Astrocyte (in vitro differentiated cells and primary cell): ENCODE results near the gene FAM151B.

Experiments used
- EZH2 ChIP-seq: IDR thresholded peaks from 2 replicates; pipeline ENCODE4 v1.6.1; 2012; ENCODE audit warnings: mild to moderate bottlenecking, low read length, inconsistent platforms; ENCODE audit not compliant: insufficient read depth
- TF ChIP-seq, protein P1 (sequence below): IDR thresholded peaks from 2 replicates; pipeline ENCODE4 v1.5.1; 2011; ENCODE audit warnings: low read depth, mild to moderate bottlenecking, inconsistent platforms, low read length, moderate library complexity; ENCODE audit not compliant: insufficient read depth

DNA sequence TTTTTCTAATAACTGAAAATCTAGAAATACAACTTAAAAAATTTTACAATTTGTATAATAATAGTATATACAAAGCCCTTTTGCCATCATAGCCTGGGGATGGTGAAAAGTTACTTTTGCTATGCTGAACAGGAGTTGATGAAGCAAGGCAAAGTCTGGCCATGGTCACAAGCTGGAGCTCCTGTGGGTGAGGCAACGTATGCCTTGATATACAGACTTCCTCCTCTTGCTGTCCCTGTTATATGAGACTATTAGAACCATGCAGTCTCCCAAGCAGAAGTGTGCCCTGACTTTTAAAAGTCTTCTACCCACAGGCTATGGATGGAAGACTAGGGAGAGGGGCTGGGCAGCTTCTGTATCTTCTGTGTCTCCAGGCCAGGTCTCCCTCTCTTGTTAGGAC lies 15.7 kb downstream of the FAM151B start:
- TF ChIP-seq, protein P1, sequence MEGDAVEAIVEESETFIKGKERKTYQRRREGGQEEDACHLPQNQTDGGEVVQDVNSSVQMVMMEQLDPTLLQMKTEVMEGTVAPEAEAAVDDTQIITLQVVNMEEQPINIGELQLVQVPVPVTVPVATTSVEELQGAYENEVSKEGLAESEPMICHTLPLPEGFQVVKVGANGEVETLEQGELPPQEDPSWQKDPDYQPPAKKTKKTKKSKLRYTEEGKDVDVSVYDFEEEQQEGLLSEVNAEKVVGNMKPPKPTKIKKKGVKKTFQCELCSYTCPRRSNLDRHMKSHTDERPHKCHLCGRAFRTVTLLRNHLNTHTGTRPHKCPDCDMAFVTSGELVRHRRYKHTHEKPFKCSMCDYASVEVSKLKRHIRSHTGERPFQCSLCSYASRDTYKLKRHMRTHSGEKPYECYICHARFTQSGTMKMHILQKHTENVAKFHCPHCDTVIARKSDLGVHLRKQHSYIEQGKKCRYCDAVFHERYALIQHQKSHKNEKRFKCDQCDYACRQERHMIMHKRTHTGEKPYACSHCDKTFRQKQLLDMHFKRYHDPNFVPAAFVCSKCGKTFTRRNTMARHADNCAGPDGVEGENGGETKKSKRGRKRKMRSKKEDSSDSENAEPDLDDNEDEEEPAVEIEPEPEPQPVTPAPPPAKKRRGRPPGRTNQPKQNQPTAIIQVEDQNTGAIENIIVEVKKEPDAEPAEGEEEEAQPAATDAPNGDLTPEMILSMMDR, result no peak
- TF ChIP-seq EZH2, result no peak
